IPS-20b (cell line): Measurements from ENCODE around the gene SLC5A10.

Source experiments
- H3K27ac ChIP-seq: one replicate; pipeline ENCODE4 v1.5.1; 2013; ENCODE audit warnings: low read length
- H3K27me3 ChIP-seq: 2 replicates; pipeline ENCODE4 v1.6.1; 2013; ENCODE audit warnings: mild to moderate bottlenecking, low read length, inconsistent platforms; ENCODE audit not compliant: insufficient read depth
- H3K36me3 ChIP-seq: 2 replicates; pipeline ENCODE4 v1.6.1; 2013; ENCODE audit warnings: low read depth, mild to moderate bottlenecking, inconsistent platforms, low read length, moderate library complexity; ENCODE audit not compliant: insufficient read depth
- H3K4me1 ChIP-seq: 2 replicates; pipeline ENCODE4 v1.6.1; 2013; ENCODE audit warnings: mild to moderate bottlenecking, control low read depth, inconsistent platforms, low read length, moderate library complexity; ENCODE audit not compliant: insufficient read depth
- H3K4me3 ChIP-seq: 2 replicates; pipeline ENCODE4 v1.5.1; 2013; ENCODE audit warnings: mild to moderate bottlenecking, low read length, inconsistent platforms
- H3K9ac ChIP-seq: 2 replicates; pipeline ENCODE4 v1.6.1; 2013; ENCODE audit warnings: low read depth, mild to moderate bottlenecking, inconsistent platforms, low read length, moderate library complexity
- H3K9me3 ChIP-seq: 2 replicates; pipeline ENCODE4 v1.6.1; 2013; ENCODE audit warnings: mild to moderate bottlenecking, low read depth, low read length, inconsistent platforms; ENCODE audit not compliant: insufficient read depth

Gene SLC5A10

GRCh38 chr17:18968345-18968744 is 16.4 kb downstream of the SLC5A10 start:
- peaks cover 16% of the 10 kb centered on the region; the same call in 1 of the 2 replicates for H3K4me1 ChIP-seq
- no peaks in the 10 kb centered on the region for H3K9me3 ChIP-seq
- no peaks in the 10 kb centered on the region for H3K27me3 ChIP-seq
- peaks cover 25% of the 10 kb centered on the region for H3K36me3 ChIP-seq
- H3K9ac ChIP-seq = no peak overlapping the region
- H3K4me3 ChIP-seq = no peak overlapping the region
- peak overlapping the region; percentile 26 for H3K27ac ChIP-seq

- H3K27ac ChIP-seq = no peak overlapping the region
- H3K36me3 ChIP-seq = peaks cover 28% of the 10 kb centered on the region
- H3K27me3 ChIP-seq = no peaks in the 10 kb centered on the region
- H3K4me1 ChIP-seq = peaks cover 16% of the 10 kb centered on the region; the same call in 1 of the 2 replicates
- H3K9ac ChIP-seq = no peak overlapping the region
- H3K9me3 ChIP-seq = no peaks in the 10 kb centered on the region
- no peak overlapping the region for H3K4me3 ChIP-seq
These were observed 17.3 kb downstream of the SLC5A10 start for GRCh38 chr17:18968945-18969887.

GRCh38 chr17:18970582-18971480 is 18.9 kb downstream of the SLC5A10 start:
- H3K9ac ChIP-seq = no peak overlapping the region
- H3K4me3 ChIP-seq = no peak overlapping the region
- H3K27me3 ChIP-seq = no peaks in the 10 kb centered on the region
- peaks cover 38% of the 10 kb centered on the region for H3K36me3 ChIP-seq
- H3K27ac ChIP-seq = no peak overlapping the region
- peaks cover 16% of the 10 kb centered on the region; the same call in 1 of the 2 replicates for H3K4me1 ChIP-seq
- no peaks in the 10 kb centered on the region for H3K9me3 ChIP-seq

GRCh38 chr17:18971801-18972200 is 19.8 kb downstream of the SLC5A10 start:
- peaks cover 16% of the 10 kb centered on the region; the same call in 1 of the 2 replicates for H3K4me1 ChIP-seq

GRCh38 chr17:18974407-18975149 is 22.6 kb downstream of the SLC5A10 start:
- H3K27me3 ChIP-seq = no peaks in the 10 kb centered on the region
- no peak overlapping the region for H3K27ac ChIP-seq
- H3K36me3 ChIP-seq = peaks cover 74% of the 10 kb centered on the region
- H3K9ac ChIP-seq = no peak overlapping the region
- H3K4me3 ChIP-seq = no peak overlapping the region
- H3K4me1 ChIP-seq = no peaks in the 10 kb centered on the region
- no peaks in the 10 kb centered on the region for H3K9me3 ChIP-seq

More at GRCh38 chr17:18971801-18972200, 19.8 kb downstream of the SLC5A10 start:
- H3K36me3 ChIP-seq = peaks cover 46% of the 10 kb centered on the region
- no peaks in the 10 kb centered on the region for H3K9me3 ChIP-seq
- H3K27ac ChIP-seq = no peak overlapping the region
- H3K27me3 ChIP-seq = no peaks in the 10 kb centered on the region
- no peak overlapping the region for H3K4me3 ChIP-seq
- no peak overlapping the region for H3K9ac ChIP-seq

- H3K27ac ChIP-seq = no peak overlapping the region
- H3K9me3 ChIP-seq = no peaks in the 10 kb centered on the region
- H3K27me3 ChIP-seq = no peaks in the 10 kb centered on the region
- H3K4me1 ChIP-seq = no peaks in the 10 kb centered on the region
- H3K36me3 ChIP-seq = peaks cover 80% of the 10 kb centered on the region
- no peak overlapping the region for H3K4me3 ChIP-seq
- no peak overlapping the region for H3K9ac ChIP-seq
These were observed 23.6 kb downstream of the SLC5A10 start for GRCh38 chr17:18975597-18975996.

GRCh38 chr17:18976201-18976600 is 24.2 kb downstream of the SLC5A10 start:
- no peaks in the 10 kb centered on the region for H3K9me3 ChIP-seq
- H3K4me1 ChIP-seq = no peaks in the 10 kb centered on the region
- no peak overlapping the region for H3K4me3 ChIP-seq
- H3K27ac ChIP-seq = no peak overlapping the region
- H3K36me3 ChIP-seq = peaks cover 74% of the 10 kb centered on the region
- H3K9ac ChIP-seq = no peak overlapping the region
- H3K27me3 ChIP-seq = no peaks in the 10 kb centered on the region

GRCh38 chr17:18977021-18977420 is 25.1 kb downstream of the SLC5A10 start:
- no peak overlapping the region for H3K9ac ChIP-seq
- H3K27me3 ChIP-seq = no peaks in the 10 kb centered on the region
- no peak overlapping the region for H3K4me3 ChIP-seq
- H3K27ac ChIP-seq = no peak overlapping the region
- no peaks in the 10 kb centered on the region for H3K4me1 ChIP-seq
- no peaks in the 10 kb centered on the region for H3K9me3 ChIP-seq
- peaks cover 66% of the 10 kb centered on the region for H3K36me3 ChIP-seq

GRCh38 chr17:18977646-18978045 is 25.7 kb downstream of the SLC5A10 start:
- no peak overlapping the region for H3K27ac ChIP-seq
- no peaks in the 10 kb centered on the region for H3K9me3 ChIP-seq
- H3K36me3 ChIP-seq = peaks cover 60% of the 10 kb centered on the region

GRCh38 chr17:18978050-18978449 is 26.1 kb downstream of the SLC5A10 start:
- Histone ChIP-seq H3K4me1 (no peaks in the 10 kb centered on the region), H3K4me3 (no peak overlapping the region), H3K27me3 (no peaks in the 10 kb centered on the region), H3K36me3 (peaks cover 58% of the 10 kb centered on the region), H3K9ac (no peak overlapping the region), H3K27ac (no peak overlapping the region), H3K9me3 (no peaks in the 10 kb centered on the region)

More at GRCh38 chr17:18977646-18978045, 25.7 kb downstream of the SLC5A10 start:
- H3K4me1 ChIP-seq = no peaks in the 10 kb centered on the region
- no peak overlapping the region for H3K4me3 ChIP-seq
- no peak overlapping the region for H3K9ac ChIP-seq
- H3K27me3 ChIP-seq = no peaks in the 10 kb centered on the region

GRCh38 chr17:18978655-18979054 is 26.7 kb downstream of the SLC5A10 start:
- H3K27ac ChIP-seq = no peak overlapping the region
- no peaks in the 10 kb centered on the region for H3K4me1 ChIP-seq
- no peak overlapping the region for H3K4me3 ChIP-seq
- H3K36me3 ChIP-seq = peaks cover 53% of the 10 kb centered on the region
- H3K9me3 ChIP-seq = no peaks in the 10 kb centered on the region
- H3K27me3 ChIP-seq = no peaks in the 10 kb centered on the region
- no peak overlapping the region for H3K9ac ChIP-seq
